Keratinocyte (primary cell): ENCODE results near the gene DCAF11. TPM values are rescaled to one million over a fixed set of nuclear protein-coding genes. Genes with fewer than 3 reads are reported as not detected.

Experiments
- DNase-seq: peaks from one replicate; pipeline ENCODE4 v3.0.0-alpha.2; 2011; ENCODE audit warnings: low read depth, missing footprints, low spot score
- FAIRE-seq: peaks from 2 replicates; lab custom pipeline; 2011; peaks lifted over from hg19 to GRCh38; lab: Jason Lieb, UNC
- H2AFZ ChIP-seq: 2 replicates; pipeline ENCODE4 v1.6.0; 2012; ENCODE audit warnings: low read length, control low read depth, inconsistent platforms; ENCODE audit not compliant: control insufficient read depth
- H3K27ac ChIP-seq: 2 replicates; pipeline ENCODE4 v1.5.1; 2011; ENCODE audit warnings: low read length; ENCODE audit not compliant: control insufficient read depth, insufficient read depth
- H3K27me3 ChIP-seq: 3 replicates; pipeline ENCODE4 v1.6.0; 2011; ENCODE audit warnings: low read length; ENCODE audit not compliant: control insufficient read depth, insufficient read depth; ENCODE audit errors: extremely low read depth
- H3K36me3 ChIP-seq, 2 experiments: 2 replicates in 1 of 2; 3 replicates in 1 of 2; pipeline ENCODE4 v1.5.1; 2011; ENCODE audit warnings: low read length in 2 of 2, mild to moderate bottlenecking in 1 of 2; ENCODE audit not compliant: control insufficient read depth in 2 of 2, insufficient read depth in 2 of 2; ENCODE audit errors: extremely low read depth in 1 of 2
- H3K4me1 ChIP-seq: 3 replicates; pipeline ENCODE4 v1.5.1; 2011; ENCODE audit warnings: low read length; ENCODE audit not compliant: control insufficient read depth, insufficient read depth; ENCODE audit errors: extremely low read depth
- H3K4me2 ChIP-seq: 3 replicates; pipeline ENCODE4 v1.6.0; 2011; ENCODE audit warnings: low read depth, low read length; ENCODE audit not compliant: control insufficient read depth, insufficient read depth; ENCODE audit errors: extremely low read depth
- H3K4me3 ChIP-seq, 3 experiments: fragments of 200-600 bp in 1 of 3; sonication (generic) in 1 of 3; 2 replicates in 2 of 3; 3 replicates in 1 of 3; pipeline ENCODE4 v1.5.1; 2011 to 2016; ENCODE audit warnings: low read length in 3 of 3, mild to moderate bottlenecking in 3 of 3, control low read depth in 2 of 3, inconsistent platforms in 1 of 3, low read depth in 1 of 3, mixed read lengths in 1 of 3, mixed run types in 1 of 3, moderate library complexity in 1 of 3; ENCODE audit not compliant: control insufficient read depth in 2 of 3, insufficient read depth in 2 of 3; ENCODE audit errors: extremely low read depth in 1 of 3
- H3K79me2 ChIP-seq: 2 replicates; pipeline ENCODE4 v1.6.0; 2012; ENCODE audit warnings: low read length; ENCODE audit not compliant: control insufficient read depth, insufficient read depth
- H3K9ac ChIP-seq: 3 replicates; pipeline ENCODE4 v1.6.0; 2011; ENCODE audit warnings: low read length; ENCODE audit not compliant: control insufficient read depth, insufficient read depth; ENCODE audit errors: extremely low read depth
- H3K9me1 ChIP-seq: 3 replicates; pipeline ENCODE4 v1.6.0; 2011; ENCODE audit warnings: low read length; ENCODE audit not compliant: control insufficient read depth, insufficient read depth; ENCODE audit errors: extremely low read depth
- H3K9me3 ChIP-seq: 2 replicates; pipeline ENCODE4 v1.5.1; 2012; ENCODE audit warnings: low read depth, low read length; ENCODE audit not compliant: control insufficient read depth
- H4K20me1 ChIP-seq: 3 replicates; pipeline ENCODE4 v1.6.0; 2011; ENCODE audit warnings: low read length; ENCODE audit not compliant: control insufficient read depth, insufficient read depth; ENCODE audit errors: extremely low read depth
- CTCF ChIP-seq, 3 experiments: IDR thresholded peaks in 1 of 3; conservative IDR thresholded peaks in 1 of 3; optimal IDR thresholded peaks in 1 of 3; 2 replicates in 2 of 3; 3 replicates in 1 of 3; pipeline versions ENCODE3 to v1.5.1; 2011; ENCODE audit warnings: low read length in 3 of 3, mild to moderate bottlenecking in 3 of 3, moderate library complexity in 2 of 3, control low read depth in 1 of 3, inconsistent platforms in 1 of 3; ENCODE audit not compliant: insufficient read depth in 2 of 3; ENCODE audit errors: extremely low read depth in 1 of 3
- EZH2 ChIP-seq: IDR thresholded peaks from one replicate; pipeline ENCODE4 v1.6.1; 2012; ENCODE audit warnings: inconsistent platforms, mild to moderate bottlenecking, low read length, moderate library complexity
- dilution Hi-C: fragments of 300-500 bp; cut with MboI; formaldehyde crosslinking; loops from one replicate; pipeline ENCODE4 v1.7.0; 2020; ENCODE audit warnings: low sequenced_read_pairs; ENCODE audit not compliant: extremely low pct_ligation_motif_present
- polyA plus RNA-seq, 5 experiments: library from polyadenylated mRNA; depleted of rRNA in 3 of 5; stranded (reverse) in 3 of 5; stranded (forward) in 1 of 5; unstranded in 1 of 5; fragments of >200 nt; gene quantifications; 1 replicate in 1 of 5; 2 replicates in 3 of 5; 3 replicates in 1 of 5; pipeline versions ENCODE4 v1.2.1 to v1.2.3, GENCODE V29; 2011 to 2012; ENCODE audit warnings: missing spikeins in 2 of 5, low read depth in 1 of 5, low replicate concordance in 1 of 5

Gene DCAF11
- polyA plus RNA-seq, 1 donor (not counting 4 experiments of a cell fraction or from before 2014, with no cell fraction given): 25.9 TPM

GRCh38 chr14:24155100-24155499 is 40.5 kb downstream of the DCAF11 start:
- Histone ChIP-seq H4K20me1 (no peaks in the 10 kb centered on the region), H3K9me3 (no peaks in the 10 kb centered on the region), H3K36me3 (peaks cover 46 to 52% of the 10 kb centered on the region in 2 experiments), H3K4me1 (no peaks in the 10 kb centered on the region), H3K4me3 (no peak overlapping the region), H3K9me1 (no peaks in the 10 kb centered on the region), H2AFZ (no peak overlapping the region), H3K79me2 (peaks cover 14% of the 10 kb centered on the region), H3K9ac (no peak overlapping the region), H3K27ac (no peak overlapping the region), H3K27me3 (no peaks in the 10 kb centered on the region), H3K4me2 (no peak overlapping the region)
- DNase-seq (no peak), FAIRE-seq (no peak)
- dilution Hi-C loops: no loop called here
- TF ChIP-seq CTCF (optimal IDR thresholded peaks at IDR 0.05 in 1 of 3, IDR thresholded peaks at IDR 0.05 in 1 of 3, conservative IDR thresholded peaks at IDR 0.05 in 1 of 3; ENCODE audit: extremely low read depth in 1 of 3, insufficient read depth in 2 of 3, low read length in 3 of 3) (no peak), EZH2 (no peak)

- Histone ChIP-seq H3K9ac (no peak overlapping the region), H2AFZ (no peak overlapping the region), H3K4me1 (peaks cover 11% of the 10 kb centered on the region), H3K27me3 (no peaks in the 10 kb centered on the region), H3K9me1 (no peaks in the 10 kb centered on the region), H3K9me3 (no peaks in the 10 kb centered on the region), H3K79me2 (peaks cover 10% of the 10 kb centered on the region), H4K20me1 (no peaks in the 10 kb centered on the region), H3K4me3 (no peak overlapping the region), H3K4me2 (no peak overlapping the region), H3K27ac (no peak overlapping the region), H3K36me3 (peaks cover 36 to 46% of the 10 kb centered on the region in 2 experiments)
- no peak for FAIRE-seq
- no peak for DNase-seq
- no peak for TF ChIP-seq CTCF (optimal IDR thresholded peaks at IDR 0.05 in 1 of 3, IDR thresholded peaks at IDR 0.05 in 1 of 3, conservative IDR thresholded peaks at IDR 0.05 in 1 of 3; ENCODE audit: extremely low read depth in 1 of 3, insufficient read depth in 2 of 3, low read length in 3 of 3)
- TF ChIP-seq EZH2: no peak
- dilution Hi-C loops: no loop called here
These were observed 42.3 kb downstream of the DCAF11 start for GRCh38 chr14:24156840-24157239.
